Inflammatory macrophage treated with lipopolysaccharide for 4 hours (primary cell): Measurements from ENCODE around the gene KCNIP2.

Experiments used
- DNase-seq: peaks from one replicate; pipeline ENCODE4 v3.0.0-alpha.2; 2020

The KCNIP2 gene

GRCh38 chr10:101781655-101781983 lies 62.0 kb downstream of the KCNIP2 start:
- DNase-seq = no peak

GRCh38 chr10:101780818-101781654 lies 62.6 kb downstream of the KCNIP2 start:
- DNase-seq = peak; percentile 51

- DNase-seq = no peak
Measured at GRCh38 chr10:101780187-101780817, 63.3 kb downstream of the KCNIP2 start.

GRCh38 chr10:101779544-101780186 lies 63.9 kb downstream of the KCNIP2 start:
- DNase-seq = peak; percentile 73

- DNase-seq = peak; percentile 28
Measured at GRCh38 chr10:101778781-101779543, 64.6 kb downstream of the KCNIP2 start.

- DNase-seq = no peak
Measured at GRCh38 chr10:101778151-101778780, 65.3 kb downstream of the KCNIP2 start.

- DNase-seq = no peak
Measured at GRCh38 chr10:101777619-101778145, 65.9 kb downstream of the KCNIP2 start.

GRCh38 chr10:101776161-101776817 lies 67.3 kb downstream of the KCNIP2 start:
- DNase-seq = no peak
